ENCODE measurements around the gene ZNF76.

- no peak for TF ChIP-seq CTCF (IDR thresholded peaks at IDR 0.05; ENCODE audit: insufficient read depth, low read length, poor library complexity, severe bottlenecking)
- TF ChIP-seq EZH2phosphoT487 (conservative IDR thresholded peaks at IDR 0.05; ENCODE audit: low read length): no peak
These were observed 43.2 kb downstream of the ZNF76 start for GRCh38 chr6:35302604-35303241.
